ENCODE measurements around the gene KRT1. TPM values are rescaled to one million over a fixed set of nuclear protein-coding genes. Genes with fewer than 3 reads are reported as not detected.

Gene KRT1
- total RNA-seq, 3 donors from 2014 or later, result 0.37 TPM; not detected in 2

DNA sequence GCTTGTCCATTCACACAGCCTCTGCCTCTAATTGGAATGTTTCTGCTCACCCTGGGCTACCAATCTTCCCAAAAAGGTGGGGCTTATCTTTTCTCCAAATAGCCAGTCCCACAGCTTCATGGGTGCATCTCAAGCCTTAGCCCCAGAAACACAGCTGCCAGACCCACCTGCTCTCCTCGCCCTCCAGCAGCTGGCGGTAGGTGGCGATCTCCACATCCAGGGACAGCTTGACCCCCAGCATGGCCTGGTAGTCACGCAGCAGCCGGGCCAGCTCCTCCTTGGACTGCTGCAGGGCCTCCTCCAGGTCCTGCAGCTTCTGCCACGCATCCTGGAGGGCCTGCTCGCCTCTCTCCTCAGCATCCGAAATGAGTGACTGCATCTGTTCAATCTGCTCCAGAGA, 12.0 kb upstream of the KRT1 start:
- ATAC-seq (no peak), DNase-seq (no peak)
- peaks cover 44% of the 10 kb centered on the region for H3K4me1 Mint-ChIP-seq (ENCODE audit: low read depth)
- H3K9me3 Mint-ChIP-seq, result no peaks in the 10 kb centered on the region
- peaks cover 6% of the 10 kb centered on the region for H3K27me3 Mint-ChIP-seq (ENCODE audit: low read depth)
- H3K36me3 Mint-ChIP-seq (ENCODE audit: insufficient read depth), result no peaks in the 10 kb centered on the region
- H3K4me3 Mint-ChIP-seq, result no peak overlapping the region

DNA sequence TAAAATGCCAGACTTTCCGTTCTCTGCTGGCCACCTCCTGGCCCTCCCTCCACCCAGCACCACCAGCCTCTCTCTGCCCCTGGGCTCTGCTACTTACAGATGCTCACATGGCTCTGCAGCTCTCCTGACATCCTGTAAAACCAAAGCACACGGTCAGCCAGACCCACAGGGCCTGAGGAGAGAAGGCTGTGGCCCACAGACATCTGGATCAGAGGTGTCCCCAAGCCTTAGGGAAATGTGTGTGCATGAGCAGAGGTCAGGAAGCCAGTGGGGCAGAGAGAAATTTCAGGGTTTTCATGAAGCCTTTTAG, 11.6 kb upstream of the KRT1 start:
- no peak for ATAC-seq
- peaks cover 4% of the 10 kb centered on the region for H3K27me3 Mint-ChIP-seq (ENCODE audit: low read depth)
- H3K4me1 Mint-ChIP-seq (ENCODE audit: low read depth), result peaks cover 45% of the 10 kb centered on the region
- no peaks in the 10 kb centered on the region for H3K36me3 Mint-ChIP-seq (ENCODE audit: insufficient read depth)
- no peaks in the 10 kb centered on the region for H3K9me3 Mint-ChIP-seq
- DNase-seq, result no peak
- H3K4me3 Mint-ChIP-seq, result peak overlapping the region; percentile 80

DNA sequence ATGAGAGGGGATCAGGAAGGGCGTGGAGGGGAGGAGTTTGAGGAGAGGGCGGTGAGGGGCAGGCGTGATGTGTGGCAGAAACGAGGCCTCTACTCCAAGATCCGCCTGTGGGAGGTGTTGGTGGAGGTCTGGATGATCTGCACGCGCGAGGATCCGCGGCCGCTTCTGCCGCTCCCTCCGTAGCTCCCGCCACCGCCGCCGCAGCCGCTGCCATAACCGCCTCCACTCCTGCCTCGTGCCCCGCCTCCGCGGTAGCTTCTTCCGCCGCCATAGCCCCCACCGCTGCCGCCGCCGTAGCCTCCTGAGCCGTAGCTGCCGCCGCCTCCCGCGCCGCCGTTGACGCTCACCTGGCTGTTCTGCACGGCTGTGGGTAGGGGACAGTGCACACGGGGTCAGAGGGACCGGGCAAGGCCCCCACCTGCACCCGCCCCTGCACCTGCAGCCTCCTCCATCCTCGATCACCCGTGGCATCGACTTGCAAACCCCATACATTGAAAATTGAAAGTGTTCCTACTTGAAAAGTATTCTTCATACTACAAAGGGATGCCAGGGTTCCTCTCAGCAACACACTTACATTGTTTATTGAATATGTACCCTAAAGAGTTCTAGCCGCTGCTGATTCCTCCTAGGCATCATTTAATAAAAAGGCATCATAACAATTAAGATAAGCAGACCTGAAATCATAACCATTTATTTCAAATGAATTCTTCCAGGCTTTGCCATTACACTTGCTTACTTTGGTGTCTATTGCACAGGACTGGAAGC, 11.1 kb upstream of the KRT1 start:
- H3K4me1 Mint-ChIP-seq (ENCODE audit: low read depth), result peaks cover 45% of the 10 kb centered on the region
- DNase-seq, result peak; percentile 45
- ATAC-seq, result peak; percentile 78 to 82
- peak overlapping the region; percentile 80 for H3K4me3 Mint-ChIP-seq
- no peaks in the 10 kb centered on the region for H3K9me3 Mint-ChIP-seq
- no peaks in the 10 kb centered on the region for H3K36me3 Mint-ChIP-seq (ENCODE audit: insufficient read depth)
- peaks cover 4% of the 10 kb centered on the region for H3K27me3 Mint-ChIP-seq (ENCODE audit: low read depth)

- ATAC-seq (peak; percentile 9 to 41), DNase-seq (no peak)
- Mint-ChIP-seq H3K9me3 (no peaks in the 10 kb centered on the region), H3K4me1 (ENCODE audit: low read depth) (peaks cover 45% of the 10 kb centered on the region), H3K27me3 (ENCODE audit: low read depth) (peaks cover 4% of the 10 kb centered on the region), H3K4me3 (peak overlapping the region; percentile 80), H3K36me3 (ENCODE audit: insufficient read depth) (no peaks in the 10 kb centered on the region)
Observed at GRCh38 chr12:52690351-52691075, 10.3 kb upstream of the KRT1 start.

- DNase-seq (no peak), ATAC-seq (no peak)
- H3K27me3 Mint-ChIP-seq (ENCODE audit: low read depth), result peaks cover 4% of the 10 kb centered on the region
- H3K4me3 Mint-ChIP-seq, result no peak overlapping the region
- no peaks in the 10 kb centered on the region for H3K36me3 Mint-ChIP-seq (ENCODE audit: insufficient read depth)
- H3K9me3 Mint-ChIP-seq, result no peaks in the 10 kb centered on the region
- peaks cover 45% of the 10 kb centered on the region for H3K4me1 Mint-ChIP-seq (ENCODE audit: low read depth)
Observed at GRCh38 chr12:52689936-52690335, 9.7 kb upstream of the KRT1 start.

GRCh38 chr12:52689239-52689638, 9.0 kb upstream of the KRT1 start:
- Mint-ChIP-seq H3K36me3 (ENCODE audit: insufficient read depth) (no peaks in the 10 kb centered on the region), H3K27me3 (ENCODE audit: low read depth) (peaks cover 4% of the 10 kb centered on the region), H3K4me3 (no peak overlapping the region), H3K9me3 (no peaks in the 10 kb centered on the region), H3K4me1 (ENCODE audit: low read depth) (peaks cover 45% of the 10 kb centered on the region)
- ATAC-seq, result no peak
- DNase-seq, result no peak

GRCh38 chr12:52688481-52688880, 8.3 kb upstream of the KRT1 start:
- no peak for ATAC-seq
- Mint-ChIP-seq H3K27me3 (ENCODE audit: low read depth) (peaks cover 4% of the 10 kb centered on the region), H3K4me3 (no peak overlapping the region), H3K4me1 (ENCODE audit: low read depth) (peaks cover 49% of the 10 kb centered on the region), H3K36me3 (ENCODE audit: insufficient read depth) (no peaks in the 10 kb centered on the region), H3K9me3 (no peaks in the 10 kb centered on the region)
- no peak for DNase-seq

DNA sequence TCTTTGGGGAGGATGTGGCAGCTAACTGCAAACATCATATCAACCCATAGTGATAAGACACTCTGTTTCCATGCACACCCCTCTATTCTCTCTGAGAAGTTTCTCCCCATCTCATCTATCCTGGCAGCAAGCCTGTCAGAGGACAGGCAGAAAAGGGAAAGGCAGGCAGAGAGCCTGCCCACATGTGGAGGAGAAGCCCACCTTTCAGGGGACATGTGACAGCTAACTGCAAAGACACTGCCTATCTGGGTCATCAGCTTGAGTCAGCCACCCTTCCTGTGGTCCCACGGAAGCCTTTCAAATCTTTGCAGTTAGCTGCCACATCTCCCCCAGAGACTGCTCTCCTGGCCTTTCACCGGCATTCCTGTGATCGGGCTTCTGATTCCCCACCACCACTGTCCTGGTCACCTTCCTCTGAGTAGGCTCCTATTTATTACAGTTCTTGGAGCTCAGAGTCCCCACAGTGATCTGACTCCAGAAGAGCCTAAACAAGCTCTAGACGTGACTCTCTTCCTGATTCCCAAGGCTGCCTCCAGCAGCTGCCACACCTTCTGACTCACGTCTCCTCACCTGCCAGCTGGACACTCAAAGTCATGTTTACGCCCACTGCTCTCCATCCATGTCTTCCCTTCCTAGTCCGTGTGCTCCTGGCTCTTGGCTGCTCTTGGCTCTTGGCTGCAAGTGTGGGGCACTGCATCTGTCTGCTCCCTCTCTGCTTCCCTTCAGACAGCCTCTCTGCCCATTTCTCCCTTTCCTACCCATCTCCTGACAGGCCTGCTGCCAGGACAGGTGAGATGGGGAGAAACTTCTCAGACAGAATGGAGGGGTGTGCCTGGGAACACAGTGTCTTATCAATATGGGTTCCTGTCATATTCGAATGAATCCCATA, 7.5 kb upstream of the KRT1 start:
- Mint-ChIP-seq H3K4me1 (ENCODE audit: low read depth) (peaks cover 44% of the 10 kb centered on the region), H3K36me3 (ENCODE audit: insufficient read depth) (no peaks in the 10 kb centered on the region), H3K27me3 (ENCODE audit: low read depth) (no peaks in the 10 kb centered on the region), H3K4me3 (no peak overlapping the region), H3K9me3 (no peaks in the 10 kb centered on the region)
- ATAC-seq, result no peak
- DNase-seq, result no peak

DNA sequence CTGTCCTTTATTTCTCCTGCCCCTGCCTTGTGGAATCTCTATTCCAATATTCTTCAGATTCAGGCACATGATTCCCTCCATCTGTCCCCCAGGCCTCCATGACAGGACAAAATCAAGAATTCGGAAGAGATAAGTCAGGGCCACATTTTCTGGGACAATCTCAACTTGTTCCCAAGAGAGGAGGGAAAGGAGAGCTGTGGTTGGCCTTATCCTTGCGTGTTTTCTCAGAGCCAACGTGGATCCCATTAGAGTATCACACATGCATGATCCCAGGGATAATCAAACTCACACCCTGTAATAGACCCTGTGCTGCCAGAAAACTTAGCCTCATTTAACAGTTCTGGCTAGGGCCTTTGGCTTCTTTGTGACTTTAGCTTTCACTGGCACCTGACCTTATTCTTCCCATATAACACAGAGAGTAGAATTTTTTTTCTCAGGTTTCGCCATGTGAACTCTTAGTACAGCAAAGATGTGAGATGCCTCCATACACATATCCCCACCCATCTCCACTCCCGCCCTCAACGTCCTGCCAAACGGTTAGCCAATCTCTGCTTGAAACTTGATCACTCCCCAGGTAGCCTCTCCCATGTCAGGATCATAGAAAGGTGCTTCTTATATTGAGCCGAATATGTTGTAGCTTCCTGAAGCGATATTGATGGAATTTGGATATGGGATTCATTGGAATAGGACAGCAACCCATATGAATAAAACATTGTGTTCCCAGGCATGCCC, 6.7 kb upstream of the KRT1 start:
- ATAC-seq (no peak), DNase-seq (no peak)
- H3K9me3 Mint-ChIP-seq, result no peaks in the 10 kb centered on the region
- H3K36me3 Mint-ChIP-seq (ENCODE audit: insufficient read depth), result no peaks in the 10 kb centered on the region
- H3K4me1 Mint-ChIP-seq (ENCODE audit: low read depth), result peaks cover 45% of the 10 kb centered on the region
- H3K4me3 Mint-ChIP-seq, result no peak overlapping the region
- no peaks in the 10 kb centered on the region for H3K27me3 Mint-ChIP-seq (ENCODE audit: low read depth)

GRCh38 chr12:52686063-52686462, 5.9 kb upstream of the KRT1 start:
- H3K4me1 Mint-ChIP-seq (ENCODE audit: low read depth), result peaks cover 45% of the 10 kb centered on the region
- ATAC-seq (no peak), DNase-seq (no peak)
- H3K36me3 Mint-ChIP-seq (ENCODE audit: insufficient read depth), result no peaks in the 10 kb centered on the region
- H3K4me3 Mint-ChIP-seq, result no peak overlapping the region
- H3K9me3 Mint-ChIP-seq, result no peaks in the 10 kb centered on the region
- no peaks in the 10 kb centered on the region for H3K27me3 Mint-ChIP-seq (ENCODE audit: low read depth)

GRCh38 chr12:52685406-52685890, 5.2 kb upstream of the KRT1 start:
- no peaks in the 10 kb centered on the region for H3K36me3 Mint-ChIP-seq (ENCODE audit: insufficient read depth)
- H3K4me1 Mint-ChIP-seq (ENCODE audit: low read depth), result peaks cover 46% of the 10 kb centered on the region
- DNase-seq (no peak), ATAC-seq (no peak)
- no peaks in the 10 kb centered on the region for H3K9me3 Mint-ChIP-seq
- H3K27me3 Mint-ChIP-seq (ENCODE audit: low read depth), result no peaks in the 10 kb centered on the region
- H3K4me3 Mint-ChIP-seq, result no peak overlapping the region

DNA sequence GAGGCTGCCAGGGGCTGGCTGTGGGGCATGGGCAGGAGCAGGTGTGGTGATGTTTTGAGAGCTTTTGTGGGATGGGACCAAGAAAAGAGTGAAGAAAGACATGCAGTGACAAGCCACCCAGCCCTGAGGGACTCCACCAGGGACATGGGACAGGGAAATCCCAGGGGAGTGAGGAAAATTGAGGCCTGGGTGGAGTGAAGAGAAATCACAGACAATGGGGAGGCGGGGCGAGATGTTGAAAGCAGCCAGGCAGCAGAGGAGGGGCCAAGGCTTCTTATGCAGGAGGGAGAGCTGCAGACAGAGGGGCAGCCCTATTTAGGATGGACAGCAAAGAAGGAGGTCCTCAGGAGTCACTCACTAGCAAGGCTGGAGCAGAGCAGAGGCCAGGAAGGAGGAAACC, 4.2 kb upstream of the KRT1 start:
- ATAC-seq (no peak), DNase-seq (no peak)
- H3K9me3 Mint-ChIP-seq, result no peaks in the 10 kb centered on the region
- H3K4me3 Mint-ChIP-seq, result no peak overlapping the region
- no peaks in the 10 kb centered on the region for H3K27me3 Mint-ChIP-seq (ENCODE audit: low read depth)
- H3K4me1 Mint-ChIP-seq (ENCODE audit: low read depth), result peaks cover 43% of the 10 kb centered on the region
- no peaks in the 10 kb centered on the region for H3K36me3 Mint-ChIP-seq (ENCODE audit: insufficient read depth)

- Mint-ChIP-seq H3K4me1 (ENCODE audit: low read depth) (peaks cover 45% of the 10 kb centered on the region), H3K27me3 (ENCODE audit: low read depth) (no peaks in the 10 kb centered on the region), H3K36me3 (ENCODE audit: insufficient read depth) (no peaks in the 10 kb centered on the region), H3K4me3 (no peak overlapping the region), H3K9me3 (no peaks in the 10 kb centered on the region)
- ATAC-seq, result no peak
- no peak for DNase-seq
Observed at GRCh38 chr12:52683575-52684300, 3.5 kb upstream of the KRT1 start.
